ENCODE data around the gene MED9.

DNA sequence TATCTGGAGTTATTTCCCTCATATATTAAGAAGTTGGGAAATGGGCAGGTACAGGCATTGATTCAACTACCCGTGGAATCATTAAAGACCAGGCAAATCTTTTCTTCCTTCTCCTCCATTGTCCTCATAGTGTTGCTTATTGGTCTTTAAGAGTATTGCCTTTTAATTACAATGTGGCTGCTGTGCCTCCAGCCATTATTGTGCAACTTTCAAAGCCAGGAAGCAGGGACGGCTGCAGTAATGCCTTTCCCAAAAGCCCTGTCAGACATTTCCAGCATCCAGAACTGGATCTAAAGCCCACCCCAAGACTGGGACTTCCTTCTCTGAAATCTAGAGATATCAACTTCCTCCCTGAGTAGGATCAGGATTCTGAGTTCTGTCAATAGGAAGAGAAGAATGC, 42.3 kb upstream of the MED9 start:
- TF ChIP-seq POLR2A (IDR thresholded peaks at IDR 0.05; ENCODE audit: low read length): no peak
- no peak for TF ChIP-seq GATA1 (IDR thresholded peaks at IDR 0.05; ENCODE audit: low read depth, low read length)

Data from erythroblast (primary cell).